ENCODE data around the gene KANSL1. TPM values are rescaled to one million over a fixed set of nuclear protein-coding genes. Genes with fewer than 3 reads are reported as not detected.
A peak's percentile ranks its signal among the peaks of the same experiment; 100 is the strongest.

KANSL1 gene
- polyA plus RNA-seq, 3 donors, result 3.1 to 31.9 (median 4.6) TPM

GRCh38 chr17:46028374-46028773 lies 164.9 kb downstream of the KANSL1 start:
- DNase-seq, result no peak
- no peaks in the 10 kb centered on the region for H3K9me3 ChIP-seq (replicated peaks in 1 of 2; ENCODE audit: control insufficient read depth in 1 of 2, insufficient read depth in 1 of 2, low read length in 2 of 2)
- H3K27me3 ChIP-seq (ENCODE audit: control insufficient read depth in 2 of 2, insufficient read depth in 2 of 2, low read length in 2 of 2), result no peaks in the 10 kb centered on the region
- H2AFZ ChIP-seq (ENCODE audit: insufficient read depth, low read depth, low read length, poor library complexity, severe bottlenecking), result no peak overlapping the region
- TF ChIP-seq CTCF (IDR thresholded peaks at IDR 0.05), result no peak
- peaks cover 38% of the 10 kb centered on the region for H3K4me1 Mint-ChIP-seq
- peaks cover 56 to 81% of the 10 kb centered on the region in 2 donors for H3K36me3 Mint-ChIP-seq
- H3K4me3 ChIP-seq (replicated peaks in 1 of 3; ENCODE audit: low read depth in 2 of 3, low read length in 3 of 3), result no peak overlapping the region
- intact Hi-C loops (cut with micrococcal nuclease), result no loop called here
- no peak overlapping the region for H3K4me2 ChIP-seq (replicated peaks; ENCODE audit: extremely low read depth, low read length, poor library complexity, severe bottlenecking)
- peaks cover 0 to 2% (median 1%) of the 10 kb centered on the region in 3 donors for H3K27me3 Mint-ChIP-seq (ENCODE audit: low read depth in 3 of 3)
- H3K79me2 ChIP-seq (ENCODE audit: insufficient read depth, low read length), result no peaks in the 10 kb centered on the region
- no peaks in the 10 kb centered on the region for H3K9me3 Mint-ChIP-seq
- H3K36me3 ChIP-seq (replicated peaks in 1 of 2; ENCODE audit: control insufficient read depth in 1 of 2, insufficient read depth in 2 of 2, low read length in 2 of 2), result peaks cover 48 to 66% of the 10 kb centered on the region in 2 donors
- peaks cover 36% of the 10 kb centered on the region for H4K20me1 ChIP-seq (ENCODE audit: insufficient read depth, low read length)
- no peak overlapping the region for H3K9ac ChIP-seq (ENCODE audit: insufficient read depth, low read length, poor library complexity, severe bottlenecking)
- peaks cover 24 to 26% of the 10 kb centered on the region in 2 donors for H3K4me1 ChIP-seq (ENCODE audit: control insufficient read depth in 1 of 2, insufficient read depth in 2 of 2, low read length in 2 of 2)
- H3K4me3 Mint-ChIP-seq, result no peak overlapping the region
- H3K27ac ChIP-seq (ENCODE audit: low read depth in 1 of 2, low read length in 2 of 2), result peak overlapping the region in 1 of 2 donors; percentile 77
- WGBS (ENCODE audit: insufficient coverage), result 90% methylated on average over 2 of the region's 3 CpGs
- H3K27ac Mint-ChIP-seq, result peak overlapping the region in 2 of 7 donors; percentile 32 to 58

GRCh38 chr17:46027976-46028325 lies 165.3 kb downstream of the KANSL1 start:
- H3K9me3 ChIP-seq (replicated peaks in 1 of 2; ENCODE audit: control insufficient read depth in 1 of 2, insufficient read depth in 1 of 2, low read length in 2 of 2), result no peaks in the 10 kb centered on the region
- H3K4me1 ChIP-seq (ENCODE audit: control insufficient read depth in 1 of 2, insufficient read depth in 2 of 2, low read length in 2 of 2), result peaks cover 24 to 26% of the 10 kb centered on the region in 2 donors
- H3K4me3 Mint-ChIP-seq, result no peak overlapping the region
- H3K27me3 ChIP-seq (ENCODE audit: control insufficient read depth in 2 of 2, insufficient read depth in 2 of 2, low read length in 2 of 2), result no peaks in the 10 kb centered on the region
- no peak for TF ChIP-seq CTCF (IDR thresholded peaks at IDR 0.05)
- whole genome bisulfite sequencing (ENCODE audit: insufficient coverage), result no CpG with 5 or more reads among the region's 4 CpGs
- H3K9me3 Mint-ChIP-seq, result no peaks in the 10 kb centered on the region
- no peak overlapping the region for H2AFZ ChIP-seq (ENCODE audit: insufficient read depth, low read depth, low read length, poor library complexity, severe bottlenecking)
- H3K36me3 ChIP-seq (replicated peaks in 1 of 2; ENCODE audit: control insufficient read depth in 1 of 2, insufficient read depth in 2 of 2, low read length in 2 of 2), result peaks cover 43 to 63% of the 10 kb centered on the region in 2 donors
- no peak overlapping the region for H3K4me3 ChIP-seq (replicated peaks in 1 of 3; ENCODE audit: low read depth in 2 of 3, low read length in 3 of 3)
- H3K4me2 ChIP-seq (replicated peaks; ENCODE audit: extremely low read depth, low read length, poor library complexity, severe bottlenecking), result no peak overlapping the region
- no peak overlapping the region for H3K9ac ChIP-seq (ENCODE audit: insufficient read depth, low read length, poor library complexity, severe bottlenecking)
- peaks cover 52 to 77% of the 10 kb centered on the region in 2 donors for H3K36me3 Mint-ChIP-seq
- peak overlapping the region in 5 of 7 donors; percentile 10 to 86 (median 58) for H3K27ac Mint-ChIP-seq
- no peaks in the 10 kb centered on the region for H3K79me2 ChIP-seq (ENCODE audit: insufficient read depth, low read length)
- peaks cover 34% of the 10 kb centered on the region for H4K20me1 ChIP-seq (ENCODE audit: insufficient read depth, low read length)
- peaks cover 38% of the 10 kb centered on the region for H3K4me1 Mint-ChIP-seq
- H3K27ac ChIP-seq (ENCODE audit: low read depth in 1 of 2, low read length in 2 of 2), result peak overlapping the region in 1 of 2 donors; percentile 77
- intact Hi-C loops (cut with micrococcal nuclease), result no loop called here
- H3K27me3 Mint-ChIP-seq (ENCODE audit: low read depth in 3 of 3), result peaks cover 0 to 2% (median 1%) of the 10 kb centered on the region in 3 donors
- no peak for DNase-seq

Data from CD14-positive monocyte (primary cell).